Stimulated activated memory B cell treated with anti-CD40 and anti-IgM and Interleukin-4, amounts not matched to agents 10 μg/mL and 1 μg/mL and 100 μg/mL, for 72 hours (primary cell): Measurements from ENCODE around the gene PRAC1.

Experiments used
- ATAC-seq: fragments of 150-1000 bp; cut with Tn5 transposase; 2 replicates; pipeline ENCODE4 v1.10.0; 2021
- H3K27ac Mint-ChIP-seq: one replicate; pipeline ENCODE4 v1.8.0; 2022; ENCODE audit warnings: mild to moderate bottlenecking, mixed read lengths
- H3K27me3 Mint-ChIP-seq: one replicate; pipeline ENCODE4 v1.8.0; 2022; ENCODE audit warnings: mixed read lengths
- H3K36me3 Mint-ChIP-seq: one replicate; pipeline ENCODE4 v1.8.0; 2022; ENCODE audit warnings: mixed read lengths
- H3K4me1 Mint-ChIP-seq: one replicate; pipeline ENCODE4 v1.8.0; 2022; ENCODE audit warnings: mixed read lengths
- H3K4me3 Mint-ChIP-seq: one replicate; pipeline ENCODE4 v1.8.0; 2022; ENCODE audit warnings: mild to moderate bottlenecking, moderate library complexity, mixed read lengths
- H3K9me3 Mint-ChIP-seq: one replicate; pipeline ENCODE4 v1.8.0; 2022; ENCODE audit warnings: mixed read lengths

PRAC1 gene

GRCh38 chr17:48701864-48702532 lies 20.3 kb downstream of the PRAC1 start:
- peaks cover 93% of the 10 kb centered on the region for H3K27me3 Mint-ChIP-seq
- no peaks in the 10 kb centered on the region for H3K4me1 Mint-ChIP-seq
- no peaks in the 10 kb centered on the region for H3K36me3 Mint-ChIP-seq
- ATAC-seq: no peak
- H3K27ac Mint-ChIP-seq: no peak overlapping the region
- H3K4me3 Mint-ChIP-seq: no peak overlapping the region
- no peaks in the 10 kb centered on the region for H3K9me3 Mint-ChIP-seq

- Mint-ChIP-seq H3K36me3 (no peaks in the 10 kb centered on the region), H3K27ac (no peak overlapping the region), H3K9me3 (peaks cover 6% of the 10 kb centered on the region), H3K4me3 (no peak overlapping the region), H3K27me3 (peaks cover 59% of the 10 kb centered on the region), H3K4me1 (no peaks in the 10 kb centered on the region)
- no peak for ATAC-seq
Measured at GRCh38 chr17:48693178-48693577, 29.1 kb downstream of the PRAC1 start.

- Mint-ChIP-seq H3K36me3 (no peaks in the 10 kb centered on the region), H3K4me1 (no peaks in the 10 kb centered on the region), H3K9me3 (peaks cover 6% of the 10 kb centered on the region), H3K4me3 (no peak overlapping the region), H3K27ac (no peak overlapping the region), H3K27me3 (peaks cover 48% of the 10 kb centered on the region)
- ATAC-seq: no peak
Measured at GRCh38 chr17:48692049-48692448, 30.3 kb downstream of the PRAC1 start.

- Mint-ChIP-seq H3K36me3 (no peaks in the 10 kb centered on the region), H3K27ac (no peak overlapping the region), H3K4me1 (no peaks in the 10 kb centered on the region), H3K9me3 (peaks cover 6% of the 10 kb centered on the region), H3K27me3 (peaks cover 34% of the 10 kb centered on the region), H3K4me3 (no peak overlapping the region)
- no peak for ATAC-seq
Measured at GRCh38 chr17:48690655-48691054, 31.7 kb downstream of the PRAC1 start.

- Mint-ChIP-seq H3K27ac (no peak overlapping the region), H3K4me3 (no peak overlapping the region), H3K27me3 (peaks cover 54% of the 10 kb centered on the region), H3K36me3 (no peaks in the 10 kb centered on the region), H3K4me1 (no peaks in the 10 kb centered on the region), H3K9me3 (no peaks in the 10 kb centered on the region)
- no peak for ATAC-seq
Measured at GRCh38 chr17:48681609-48682008, 40.7 kb downstream of the PRAC1 start.

GRCh38 chr17:48679385-48680096 lies 42.8 kb downstream of the PRAC1 start:
- Mint-ChIP-seq H3K27ac (no peak overlapping the region), H3K4me1 (no peaks in the 10 kb centered on the region), H3K4me3 (no peak overlapping the region), H3K36me3 (no peaks in the 10 kb centered on the region), H3K27me3 (peaks cover 54% of the 10 kb centered on the region), H3K9me3 (no peaks in the 10 kb centered on the region)
- ATAC-seq: no peak

GRCh38 chr17:48678141-48678971 lies 44.0 kb downstream of the PRAC1 start:
- Mint-ChIP-seq H3K36me3 (no peaks in the 10 kb centered on the region), H3K4me1 (no peaks in the 10 kb centered on the region), H3K4me3 (no peak overlapping the region), H3K9me3 (no peaks in the 10 kb centered on the region), H3K27me3 (peaks cover 54% of the 10 kb centered on the region), H3K27ac (no peak overlapping the region)
- ATAC-seq: peak; percentile 82

- H3K27me3 Mint-ChIP-seq: peaks cover 48% of the 10 kb centered on the region
- no peak overlapping the region for H3K4me3 Mint-ChIP-seq
- no peaks in the 10 kb centered on the region for H3K9me3 Mint-ChIP-seq
- no peaks in the 10 kb centered on the region for H3K4me1 Mint-ChIP-seq
- no peaks in the 10 kb centered on the region for H3K36me3 Mint-ChIP-seq
- no peak for ATAC-seq
- H3K27ac Mint-ChIP-seq: no peak overlapping the region
Measured at GRCh38 chr17:48676963-48677558, 45.3 kb downstream of the PRAC1 start.

- no peak overlapping the region for H3K27ac Mint-ChIP-seq
- no peak for ATAC-seq
- H3K36me3 Mint-ChIP-seq: no peaks in the 10 kb centered on the region
- H3K4me1 Mint-ChIP-seq: no peaks in the 10 kb centered on the region
- H3K27me3 Mint-ChIP-seq: peaks cover 50% of the 10 kb centered on the region
- H3K9me3 Mint-ChIP-seq: no peaks in the 10 kb centered on the region
- no peak overlapping the region for H3K4me3 Mint-ChIP-seq
Measured at GRCh38 chr17:48672340-48672739, 50.0 kb downstream of the PRAC1 start.
